ENCODE measurements around the gene GSE1.

The GSE1 gene

DNA sequence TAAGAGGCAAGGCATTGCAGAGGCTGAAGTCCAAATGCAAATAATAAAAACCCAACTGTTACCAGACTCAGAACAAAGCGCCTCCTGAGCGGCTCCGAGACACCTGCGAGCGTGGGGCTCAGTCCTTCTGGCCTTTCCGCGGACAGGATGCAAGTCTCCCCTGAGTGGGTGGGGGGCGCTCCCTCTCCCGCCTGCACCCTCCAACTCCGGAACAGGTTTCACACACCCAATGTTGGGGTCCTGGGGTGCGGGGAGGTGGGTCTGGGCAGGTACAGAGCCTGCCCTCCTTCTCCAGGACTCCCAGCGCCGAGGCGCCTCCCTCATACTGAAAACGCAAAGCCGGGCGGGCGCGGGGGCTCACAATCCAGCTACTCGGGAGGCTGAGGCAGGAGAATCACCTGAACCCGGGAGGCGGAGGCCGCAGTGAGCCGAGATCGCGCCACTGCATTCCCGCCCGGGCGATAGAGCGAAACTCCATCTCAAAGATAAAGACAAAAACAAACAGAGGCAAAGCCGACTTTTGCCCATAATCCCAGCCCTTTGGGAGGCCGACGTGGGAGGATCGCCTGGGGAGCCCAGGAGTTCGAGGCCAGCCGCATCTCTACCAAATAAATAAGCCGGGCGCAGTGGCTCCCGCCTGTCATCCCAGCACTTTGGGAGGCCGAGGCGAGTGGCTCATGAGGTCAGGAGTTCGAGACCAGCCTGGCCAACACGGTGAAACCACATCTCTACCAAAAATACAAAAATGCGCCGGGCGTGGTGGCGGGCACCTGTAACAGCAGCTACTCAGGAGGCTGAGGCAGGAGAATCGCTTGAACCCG lies 74.7 kb downstream of the GSE1 start:
- no peak for DNase-seq (ENCODE audit: low spot score)
- Histone ChIP-seq H3K27ac (no peak overlapping the region), H3K4me3 (peak overlapping the region; percentile 69)
- TF ChIP-seq, protein P1, sequence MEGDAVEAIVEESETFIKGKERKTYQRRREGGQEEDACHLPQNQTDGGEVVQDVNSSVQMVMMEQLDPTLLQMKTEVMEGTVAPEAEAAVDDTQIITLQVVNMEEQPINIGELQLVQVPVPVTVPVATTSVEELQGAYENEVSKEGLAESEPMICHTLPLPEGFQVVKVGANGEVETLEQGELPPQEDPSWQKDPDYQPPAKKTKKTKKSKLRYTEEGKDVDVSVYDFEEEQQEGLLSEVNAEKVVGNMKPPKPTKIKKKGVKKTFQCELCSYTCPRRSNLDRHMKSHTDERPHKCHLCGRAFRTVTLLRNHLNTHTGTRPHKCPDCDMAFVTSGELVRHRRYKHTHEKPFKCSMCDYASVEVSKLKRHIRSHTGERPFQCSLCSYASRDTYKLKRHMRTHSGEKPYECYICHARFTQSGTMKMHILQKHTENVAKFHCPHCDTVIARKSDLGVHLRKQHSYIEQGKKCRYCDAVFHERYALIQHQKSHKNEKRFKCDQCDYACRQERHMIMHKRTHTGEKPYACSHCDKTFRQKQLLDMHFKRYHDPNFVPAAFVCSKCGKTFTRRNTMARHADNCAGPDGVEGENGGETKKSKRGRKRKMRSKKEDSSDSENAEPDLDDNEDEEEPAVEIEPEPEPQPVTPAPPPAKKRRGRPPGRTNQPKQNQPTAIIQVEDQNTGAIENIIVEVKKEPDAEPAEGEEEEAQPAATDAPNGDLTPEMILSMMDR (IDR thresholded peaks at IDR 0.05) = no peak

DNA sequence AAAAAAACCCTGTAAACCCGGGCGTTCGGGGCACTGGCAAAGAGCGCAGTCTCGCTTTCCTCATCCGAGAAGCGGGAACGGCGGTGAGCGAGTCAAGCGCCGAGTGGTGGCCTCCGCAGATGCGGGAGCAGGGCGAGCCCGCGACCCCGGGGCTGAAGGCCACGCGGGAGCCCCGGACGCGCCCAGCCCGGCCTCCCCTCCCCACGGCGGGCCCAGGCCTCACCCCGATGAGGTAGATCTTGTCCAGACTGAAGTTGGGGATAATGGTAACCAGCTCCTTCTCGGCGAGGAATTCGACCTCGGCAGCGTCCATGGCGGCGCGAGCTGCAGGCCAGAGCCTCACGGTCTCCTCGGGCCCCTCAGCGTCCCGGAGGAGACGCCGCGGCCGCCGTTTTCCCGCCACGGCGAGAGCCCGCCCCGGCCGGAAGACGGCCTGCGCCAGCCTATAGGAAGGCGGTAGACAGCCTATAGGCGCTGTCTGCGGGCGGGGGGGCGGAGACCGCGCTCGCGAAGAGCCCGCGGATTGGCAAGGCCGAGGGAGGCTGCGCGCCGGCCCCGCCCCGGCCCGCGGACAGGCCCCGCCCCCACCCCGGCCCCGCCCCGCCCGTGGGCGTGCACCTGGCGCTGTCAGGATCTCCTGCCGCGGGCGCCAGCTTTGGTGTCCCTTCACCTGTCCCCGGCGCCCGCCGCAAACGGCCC lies 75.6 kb downstream of the GSE1 start, which contains the start of gene GINS2:
TSS of gene GINS2 (minus strand) at position 369 of the 699 bp plus-strand sequence. CDS start at position 313, 56 bp downstream.
- H3K27ac ChIP-seq = no peak within 1 kb of the TSS
- H3K4me3 ChIP-seq = peak within 1 kb of the TSS; percentile 69
- TF ChIP-seq, protein P1 (IDR thresholded peaks at IDR 0.05) = no peak
- DNase-seq (ENCODE audit: low spot score) = peak; percentile 88

DNA sequence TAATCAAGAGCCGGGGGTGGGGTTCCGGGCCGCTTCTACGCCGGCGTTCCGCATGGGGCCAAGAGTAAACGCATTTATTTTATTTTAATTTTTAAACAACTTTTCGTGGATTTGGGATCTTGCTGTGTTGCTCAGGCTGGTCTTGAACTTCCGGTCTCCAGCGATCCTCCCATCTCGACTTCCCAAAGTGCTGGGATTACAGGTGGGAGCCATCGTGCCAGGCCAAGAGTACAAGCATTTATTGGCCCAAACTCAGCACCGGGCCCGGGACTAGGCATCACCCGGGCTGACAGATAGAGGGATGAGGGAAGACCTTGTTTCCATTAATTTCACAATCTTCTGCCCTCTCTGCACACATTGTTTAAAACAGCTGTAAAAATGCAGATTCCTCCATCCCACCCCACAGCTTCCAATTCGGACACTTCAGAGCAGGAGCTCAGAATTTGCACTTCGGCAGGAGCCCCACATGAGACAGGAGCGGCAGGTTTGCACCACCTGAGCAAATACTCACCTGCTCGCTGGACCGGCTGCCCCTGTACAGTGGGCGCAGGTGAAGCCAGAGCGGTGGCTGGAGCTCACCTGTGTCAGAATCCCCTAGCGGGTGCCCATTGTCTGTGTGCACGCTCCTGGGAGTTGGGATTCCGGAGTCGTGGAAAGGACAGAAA lies 76.3 kb downstream of the GSE1 start:
- peak overlapping the region; percentile 69 for H3K4me3 ChIP-seq
- no peak overlapping the region for H3K27ac ChIP-seq
- TF ChIP-seq, protein P1 (IDR thresholded peaks at IDR 0.05) = no peak
- no peak for DNase-seq (ENCODE audit: low spot score)

DNA sequence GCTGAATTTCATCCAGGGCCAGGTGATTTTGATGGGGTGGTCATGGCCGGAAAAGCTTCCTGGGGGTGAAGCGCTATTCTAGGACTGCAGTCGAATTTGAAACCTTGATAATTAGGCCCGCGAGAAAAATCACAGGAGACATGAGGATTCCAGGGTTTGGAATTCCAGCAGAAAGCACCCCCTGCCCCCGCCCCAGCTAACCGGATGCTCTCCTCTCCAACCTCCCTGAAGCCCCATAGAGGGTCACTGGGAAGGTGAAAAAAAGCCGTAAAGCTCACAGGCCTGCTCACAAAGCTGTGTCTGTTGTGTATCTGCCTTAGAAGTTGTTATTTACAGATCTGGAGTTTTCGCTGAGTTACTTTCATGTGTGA lies 76.8 kb downstream of the GSE1 start:
- DNase-seq (ENCODE audit: low spot score) = no peak
- TF ChIP-seq, protein P1 (IDR thresholded peaks at IDR 0.05) = no peak
- H3K27ac ChIP-seq = no peak overlapping the region
- H3K4me3 ChIP-seq = no peak overlapping the region

DNA sequence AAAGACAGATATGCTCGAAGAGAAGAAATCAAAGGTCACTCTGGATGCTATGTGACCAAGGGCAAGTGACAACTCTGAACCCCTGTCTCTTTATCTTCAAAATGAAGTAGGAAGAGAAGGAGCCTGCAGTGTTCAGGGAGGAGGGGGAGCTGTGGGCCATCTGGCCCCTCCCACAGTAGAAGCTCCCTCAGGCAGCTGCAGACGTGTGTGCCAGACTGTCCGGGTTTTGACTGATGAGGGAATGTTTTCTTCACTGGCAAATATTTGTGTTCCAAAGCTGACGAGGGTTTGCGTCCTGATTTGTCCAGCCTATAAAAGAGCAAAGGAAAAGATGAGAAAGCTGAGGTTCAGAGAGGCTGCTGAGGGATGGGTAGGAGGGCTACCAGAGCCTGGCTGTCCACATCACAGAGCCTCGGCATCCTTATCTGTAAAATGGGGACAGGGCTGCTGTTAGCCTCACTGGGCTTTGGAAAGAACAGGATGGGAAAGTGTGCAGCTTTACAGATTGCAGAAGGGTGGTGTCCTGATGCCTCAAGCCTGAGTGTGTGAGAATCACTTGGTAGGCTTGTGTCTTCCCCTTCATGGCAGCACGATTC lies 77.4 kb downstream of the GSE1 start:
- no peak overlapping the region for H3K4me3 ChIP-seq

More for the DNA sequence above, 77.4 kb downstream of the GSE1 start:
- no peak overlapping the region for H3K27ac ChIP-seq
- DNase-seq (ENCODE audit: low spot score) = no peak
- TF ChIP-seq, protein P1 (IDR thresholded peaks at IDR 0.05) = no peak

Data from coronary artery (tissue), 2 donors.